Measurements from ENCODE around the gene AKAP8. TPM values are rescaled to one million over a fixed set of nuclear protein-coding genes. Genes with fewer than 3 reads are reported as not detected.

Gene AKAP8
- total and polyA plus RNA-seq, 4 donors = 15.0 to 43.4 (median 19.7) TPM

DNA sequence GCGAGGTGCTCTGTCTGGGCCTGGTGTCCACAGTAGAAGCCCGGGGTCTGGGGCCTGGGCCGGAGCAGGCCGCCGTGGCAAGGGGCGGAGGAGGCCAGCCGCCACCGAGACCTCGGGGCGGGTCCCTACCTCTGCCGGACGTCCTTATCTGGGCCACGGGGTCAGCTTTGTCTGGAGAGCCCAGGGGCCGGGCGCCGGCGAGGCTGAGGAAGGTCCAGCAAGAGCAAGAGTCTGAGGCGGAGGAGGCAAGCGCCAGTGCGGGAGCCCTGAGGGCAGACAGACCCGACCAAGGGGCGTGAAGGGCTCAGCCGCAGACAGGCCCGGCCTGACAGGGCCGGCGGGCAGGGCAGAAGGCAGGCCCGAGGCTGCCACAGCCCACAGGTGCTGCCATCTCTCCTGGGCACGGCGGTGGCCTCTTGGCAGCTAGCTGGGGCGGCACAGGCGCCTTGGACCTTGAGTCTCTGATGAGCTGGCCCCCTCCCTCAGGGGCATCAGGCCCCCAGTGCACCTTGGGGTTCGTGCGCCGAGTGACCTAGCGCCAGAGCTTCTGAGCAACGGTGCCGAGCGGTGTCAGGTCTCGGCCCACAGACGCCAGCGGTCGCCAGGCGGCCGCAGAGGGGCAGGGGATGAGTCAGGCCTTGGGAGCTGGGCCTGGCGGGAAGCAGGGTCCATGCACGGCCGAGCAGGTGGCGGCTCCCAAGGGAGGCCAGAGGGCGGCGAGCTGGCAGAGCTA lies 19.1 kb upstream of the AKAP8 start:
- no peak overlapping the region for H3K4me3 ChIP-seq
- DNase-seq (no peak), ATAC-seq (ENCODE audit: insufficient read depth, low FRiP score) (no peak)
- TF ChIP-seq, protein P1, sequence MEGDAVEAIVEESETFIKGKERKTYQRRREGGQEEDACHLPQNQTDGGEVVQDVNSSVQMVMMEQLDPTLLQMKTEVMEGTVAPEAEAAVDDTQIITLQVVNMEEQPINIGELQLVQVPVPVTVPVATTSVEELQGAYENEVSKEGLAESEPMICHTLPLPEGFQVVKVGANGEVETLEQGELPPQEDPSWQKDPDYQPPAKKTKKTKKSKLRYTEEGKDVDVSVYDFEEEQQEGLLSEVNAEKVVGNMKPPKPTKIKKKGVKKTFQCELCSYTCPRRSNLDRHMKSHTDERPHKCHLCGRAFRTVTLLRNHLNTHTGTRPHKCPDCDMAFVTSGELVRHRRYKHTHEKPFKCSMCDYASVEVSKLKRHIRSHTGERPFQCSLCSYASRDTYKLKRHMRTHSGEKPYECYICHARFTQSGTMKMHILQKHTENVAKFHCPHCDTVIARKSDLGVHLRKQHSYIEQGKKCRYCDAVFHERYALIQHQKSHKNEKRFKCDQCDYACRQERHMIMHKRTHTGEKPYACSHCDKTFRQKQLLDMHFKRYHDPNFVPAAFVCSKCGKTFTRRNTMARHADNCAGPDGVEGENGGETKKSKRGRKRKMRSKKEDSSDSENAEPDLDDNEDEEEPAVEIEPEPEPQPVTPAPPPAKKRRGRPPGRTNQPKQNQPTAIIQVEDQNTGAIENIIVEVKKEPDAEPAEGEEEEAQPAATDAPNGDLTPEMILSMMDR (IDR thresholded peaks at IDR 0.05; ENCODE audit: control extremely low read depth, extremely low read depth) = no peak
- 94 to 98% methylated on average over 41 to 50 of the region's 50 CpGs for WGBS, 2 donors
- H3K27ac ChIP-seq (ENCODE audit: low read depth in 1 of 2, low read length in 1 of 2) = no peak overlapping the region
- no peaks in the 10 kb centered on the region for H3K9me3 ChIP-seq (ENCODE audit: control insufficient read depth in 4 of 4, insufficient read depth in 3 of 4, low read length in 3 of 4)
- H3K27me3 ChIP-seq (ENCODE audit: control insufficient read depth in 3 of 3, insufficient read depth in 3 of 3, low read length in 2 of 3) = no peaks in the 10 kb centered on the region
- H3K9ac ChIP-seq (ENCODE audit: insufficient read depth in 1 of 2, low read length in 2 of 2) = no peak overlapping the region
- H3K4me1 ChIP-seq (ENCODE audit: control insufficient read depth in 5 of 5, insufficient read depth in 5 of 5, low read length in 5 of 5) = peaks cover 0 to 3% (median 0%) of the 10 kb centered on the region in 5 donors
- H3K36me3 ChIP-seq (ENCODE audit: control insufficient read depth in 4 of 4, insufficient read depth in 4 of 4, low read length in 4 of 4) = peaks cover 15 to 76% (median 46%) of the 10 kb centered on the region in 4 donors

DNA sequence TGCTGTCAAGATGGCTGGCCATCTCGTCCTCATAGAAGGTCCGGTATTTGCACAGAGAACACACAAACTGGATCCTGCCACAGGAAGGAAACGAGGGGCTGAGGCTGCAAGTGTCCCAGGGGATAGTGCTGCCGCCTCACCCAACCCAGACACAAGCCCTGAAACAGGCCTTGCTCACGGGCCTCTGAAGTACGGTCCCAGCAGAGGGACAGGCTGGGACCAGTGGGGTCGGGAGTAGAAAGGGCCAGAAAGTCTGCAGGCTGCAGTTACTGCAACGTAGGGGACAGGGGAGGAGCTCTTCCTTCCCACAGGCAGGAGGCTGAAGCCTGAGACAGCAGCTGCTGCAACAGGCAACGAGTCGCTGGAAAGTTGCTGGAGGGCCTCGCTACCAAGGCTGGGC lies 18.2 kb upstream of the AKAP8 start:
- Histone ChIP-seq H3K4me3 (no peak overlapping the region), H3K9ac (ENCODE audit: insufficient read depth in 1 of 2, low read length in 2 of 2) (no peak overlapping the region), H3K9me3 (ENCODE audit: control insufficient read depth in 4 of 4, insufficient read depth in 3 of 4, low read length in 3 of 4) (no peaks in the 10 kb centered on the region), H3K27ac (ENCODE audit: low read depth in 1 of 2, low read length in 1 of 2) (no peak overlapping the region), H3K27me3 (ENCODE audit: control insufficient read depth in 3 of 3, insufficient read depth in 3 of 3, low read length in 2 of 3) (no peaks in the 10 kb centered on the region), H3K4me1 (ENCODE audit: control insufficient read depth in 5 of 5, insufficient read depth in 5 of 5, low read length in 5 of 5) (no peaks in the 10 kb centered on the region), H3K36me3 (ENCODE audit: control insufficient read depth in 4 of 4, insufficient read depth in 4 of 4, low read length in 4 of 4) (peaks cover 17 to 73% (median 50%) of the 10 kb centered on the region in 4 donors)
- WGBS, 2 donors = 87 to 92% methylated on average over 11 of the region's 11 CpGs
- ATAC-seq (ENCODE audit: insufficient read depth, low FRiP score) (no peak), DNase-seq (no peak)
- TF ChIP-seq, protein P1 (IDR thresholded peaks at IDR 0.05; ENCODE audit: control extremely low read depth, extremely low read depth) = no peak

DNA sequence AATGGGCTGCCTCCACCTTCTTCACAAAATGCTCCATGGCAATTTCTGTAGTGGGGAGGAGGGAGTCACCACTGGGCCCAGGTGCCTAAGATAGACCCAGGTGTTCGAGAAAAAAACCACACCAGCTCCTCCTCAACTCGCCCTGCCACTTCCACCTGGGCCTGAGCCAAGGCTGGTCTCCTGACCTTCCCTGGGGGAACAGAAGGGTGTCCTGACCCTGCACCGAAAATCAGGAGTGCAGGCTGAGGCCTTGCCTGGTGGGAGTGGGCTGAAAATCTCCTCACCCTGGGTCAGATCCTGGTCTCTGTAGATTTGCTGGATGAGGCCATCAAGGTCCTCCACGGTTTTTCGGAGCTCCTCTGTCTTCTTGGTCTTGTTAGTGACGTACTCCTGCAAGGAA lies 17.6 kb upstream of the AKAP8 start:
- Histone ChIP-seq H3K27me3 (ENCODE audit: control insufficient read depth in 3 of 3, insufficient read depth in 3 of 3, low read length in 2 of 3) (no peaks in the 10 kb centered on the region), H3K9ac (ENCODE audit: insufficient read depth in 1 of 2, low read length in 2 of 2) (no peak overlapping the region), H3K36me3 (ENCODE audit: control insufficient read depth in 4 of 4, insufficient read depth in 4 of 4, low read length in 4 of 4) (peaks cover 18 to 67% (median 45%) of the 10 kb centered on the region in 4 donors), H3K27ac (ENCODE audit: low read depth in 1 of 2, low read length in 1 of 2) (no peak overlapping the region), H3K9me3 (ENCODE audit: control insufficient read depth in 4 of 4, insufficient read depth in 3 of 4, low read length in 3 of 4) (no peaks in the 10 kb centered on the region), H3K4me1 (ENCODE audit: control insufficient read depth in 5 of 5, insufficient read depth in 5 of 5, low read length in 5 of 5) (no peaks in the 10 kb centered on the region), H3K4me3 (no peak overlapping the region)
- DNase-seq (no peak), ATAC-seq (ENCODE audit: insufficient read depth, low FRiP score) (no peak)
- 89% methylated on average over 6 of the region's 6 CpGs for WGBS, 2 donors
- TF ChIP-seq, protein P1 (IDR thresholded peaks at IDR 0.05; ENCODE audit: control extremely low read depth, extremely low read depth) = no peak

Measured in lung (tissue), 12 donors.